Liver (tissue), 9 donors: ENCODE data around the gene SGCD. TPM values are rescaled to one million over a fixed set of nuclear protein-coding genes. Genes with fewer than 3 reads are reported as not detected.

Experiments
- DNase-seq: peaks from one replicate; pipeline ENCODE4 v3.0.0-alpha.2; 2017; ENCODE audit warnings: low spot score
- H3K27ac ChIP-seq, 2 donors: one replicate each; pipeline ENCODE4 v1.7.0; 2013; ENCODE audit warnings: inconsistent platforms in 2 of 2, low read length in 2 of 2, control low read depth in 1 of 2, low read depth in 1 of 2, mild to moderate bottlenecking in 1 of 2
- H3K27me3 ChIP-seq, 4 donors: one replicate each; pipeline versions ENCODE4 v1.6.1 to v1.7.0; 2013; ENCODE audit warnings: low read length in 3 of 4, inconsistent platforms in 1 of 4, mild to moderate bottlenecking in 1 of 4, moderate library complexity in 1 of 4; ENCODE audit not compliant: control insufficient read depth in 4 of 4, insufficient read depth in 4 of 4
- H3K36me3 ChIP-seq, 4 donors: one replicate each; pipeline versions ENCODE4 v1.6.1 to v1.7.0; 2013; ENCODE audit warnings: low read length in 3 of 4, mild to moderate bottlenecking in 3 of 4, low read depth in 1 of 4, moderate library complexity in 1 of 4; ENCODE audit not compliant: control insufficient read depth in 4 of 4, insufficient read depth in 3 of 4
- H3K4me1 ChIP-seq, 4 donors: one replicate each; pipeline versions ENCODE4 v1.6.1 to v1.7.0; 2013; ENCODE audit warnings: low read length in 3 of 4, mild to moderate bottlenecking in 3 of 4, moderate library complexity in 1 of 4; ENCODE audit not compliant: control insufficient read depth in 4 of 4, insufficient read depth in 4 of 4
- H3K4me3 ChIP-seq, 3 donors: one replicate each; pipeline versions ENCODE4 v1.6.1 to v1.7.0; 2013; ENCODE audit warnings: low read length in 3 of 3, control low read depth in 1 of 3, low read depth in 1 of 3, mild to moderate bottlenecking in 1 of 3
- H3K9ac ChIP-seq, 2 donors: one replicate each; pipeline ENCODE4 v1.7.0; 2013; ENCODE audit warnings: low read length in 2 of 2, mild to moderate bottlenecking in 2 of 2, moderate library complexity in 2 of 2, control low read depth in 1 of 2, low read depth in 1 of 2
- H3K9me3 ChIP-seq, 4 donors: one replicate each; pipeline versions ENCODE4 v1.6.1 to v1.7.0; 2013; ENCODE audit warnings: low read length in 3 of 4; ENCODE audit not compliant: control insufficient read depth in 4 of 4
- ATF3 ChIP-seq: IDR thresholded peaks from 2 replicates; pipeline ENCODE4 v1.6.1; 2016; ENCODE audit warnings: antibody characterized with exemption
- CTCF ChIP-seq: fragments of 150-350 bp; IDR thresholded peaks from 2 replicates; pipeline ENCODE4 v1.5.1; 2017; ENCODE audit warnings: improper control_type of control experiment, low read depth, low read length; ENCODE audit not compliant: missing input control
- EGR1 ChIP-seq, 2 donors: IDR thresholded peaks; 2 replicates each; pipeline ENCODE4 v1.6.1; 2016 to 2018; ENCODE audit warnings: antibody characterized with exemption in 2 of 2, low read depth in 2 of 2
- FOXA1 ChIP-seq: IDR thresholded peaks from 2 replicates; pipeline ENCODE4 v1.6.1; 2016; ENCODE audit warnings: antibody characterized with exemption
- FOXA2 ChIP-seq: IDR thresholded peaks from 2 replicates; pipeline ENCODE4 v1.6.1; 2016; ENCODE audit warnings: antibody characterized with exemption
- GABPA ChIP-seq, 2 donors: IDR thresholded peaks in 1 of 2; conservative IDR thresholded peaks in 1 of 2; 2 replicates each; pipeline ENCODE4 v1.6.1; 2016; ENCODE audit warnings: antibody characterized with exemption in 2 of 2, mild to moderate bottlenecking in 1 of 2, moderate library complexity in 1 of 2
- HNF4A ChIP-seq, 2 donors: conservative IDR thresholded peaks; 2 replicates each; pipeline ENCODE4 v1.6.1; 2016; ENCODE audit warnings: antibody characterized with exemption in 2 of 2, mild to moderate bottlenecking in 2 of 2
- HNF4G ChIP-seq: IDR thresholded peaks from 2 replicates; pipeline ENCODE4 v1.6.1; 2016; ENCODE audit warnings: antibody characterized with exemption
- JUND ChIP-seq, 2 donors: IDR thresholded peaks; 2 replicates each; pipeline ENCODE4 v1.6.1; 2016; ENCODE audit warnings: antibody characterized with exemption in 2 of 2
- MAX ChIP-seq: IDR thresholded peaks from 2 replicates; pipeline ENCODE4 v1.6.1; 2016; ENCODE audit warnings: antibody characterized with exemption
- NR2F2 ChIP-seq: IDR thresholded peaks from 2 replicates; pipeline ENCODE4 v1.6.1; 2016; ENCODE audit warnings: antibody characterized with exemption
- RAD21 ChIP-seq, 2 donors: IDR thresholded peaks; 2 replicates each; pipeline ENCODE4 v1.6.1; 2016; ENCODE audit warnings: antibody characterized with exemption in 2 of 2, mild to moderate bottlenecking in 2 of 2
- RXRA ChIP-seq, 2 donors: IDR thresholded peaks; 2 replicates each; pipeline ENCODE4 v1.6.1; 2017 to 2018; ENCODE audit warnings: antibody characterized with exemption in 2 of 2, mild to moderate bottlenecking in 1 of 2
- SP1 ChIP-seq: IDR thresholded peaks from 2 replicates; pipeline ENCODE4 v1.6.1; 2018; ENCODE audit warnings: antibody characterized with exemption, mild to moderate bottlenecking
- TAF1 ChIP-seq: conservative IDR thresholded peaks from 2 replicates; pipeline ENCODE4 v1.6.1; 2016; ENCODE audit warnings: antibody characterized with exemption, mild to moderate bottlenecking
- YY1 ChIP-seq: IDR thresholded peaks from 2 replicates; pipeline ENCODE4 v1.6.1; 2016; ENCODE audit warnings: antibody characterized with exemption, mild to moderate bottlenecking
- WGBS: extraction: QIAGEN DNeasy Blood & Tissue Kit; methylation state at CpG from one replicate; pipeline ENCODE4 v1.1.7; 2013; 5-methylcytosine and 5-hydroxymethylcytosine counted together
- polyA plus RNA-seq, 2 donors: library from polyadenylated mRNA; stranded (reverse) in 1 of 2; unstranded in 1 of 2; fragments of 200-250 nt in 1 of 2; fragments of >200 nt in 1 of 2; fragmentation: Nextera tagmentation in 1 of 2; extraction: Ambion mirVana in 1 of 2; gene quantifications; one replicate each; pipeline versions ENCODE4 v1.2.1 to v1.2.3, GENCODE V29; 2013 to 2015
- total RNA-seq, 2 donors: library from RNA; depleted of rRNA; stranded (reverse); fragments of >200 nt; gene quantifications; one replicate each; pipeline ENCODE4 v1.2.3, GENCODE V29; 2014
- TF ChIP-seq, protein P1 (sequence below): IDR thresholded peaks from 2 replicates; pipeline ENCODE4 v1.6.1; 2016; ENCODE audit warnings: antibody characterized with exemption, mild to moderate bottlenecking
- TF ChIP-seq, protein P2 (sequence below): IDR thresholded peaks from 2 replicates; pipeline ENCODE4 v1.6.1; 2016; ENCODE audit warnings: antibody characterized with exemption
- donor health status: healthy.
- donor health status: healthy.
- donor health status: healthy.
- donor health status: healthy.
- donor health status: healthy.

Gene SGCD
- total and polyA plus RNA-seq, 4 donors: 0.35 to 1.7 (median 1.0) TPM

DNA sequence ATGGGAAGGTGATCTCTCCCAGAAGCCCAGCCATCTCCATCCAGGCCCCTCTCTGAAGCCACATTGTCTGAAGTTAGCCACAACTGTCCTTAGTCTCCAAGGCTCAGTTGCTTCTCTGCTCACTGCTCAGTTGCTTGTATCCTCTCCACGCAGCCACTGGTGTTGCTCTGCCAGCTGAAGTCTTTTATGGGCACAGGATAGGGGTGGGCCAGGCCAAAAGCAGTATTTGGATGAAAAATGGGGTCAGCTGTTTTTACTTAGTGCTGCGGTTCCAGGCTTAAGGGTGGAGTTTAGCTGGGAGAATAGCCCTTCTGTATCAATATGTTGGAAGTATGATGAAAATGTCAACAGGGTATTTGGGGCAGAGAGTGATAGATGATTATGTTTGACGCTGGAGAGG lies 354.3 kb downstream of the SGCD start:
- H3K9me3 ChIP-seq: no peaks in the 10 kb centered on the region
- no peaks in the 10 kb centered on the region for H3K4me1 ChIP-seq
- no peak for DNase-seq
- no peaks in the 10 kb centered on the region for H3K36me3 ChIP-seq
- 95% methylated on average over 3 of the region's 3 CpGs for WGBS
- no peaks in the 10 kb centered on the region for H3K27me3 ChIP-seq
- no peak overlapping the region for H3K27ac ChIP-seq
- TF ChIP-seq FOXA1 (no peak), GABPA (IDR thresholded peaks at IDR 0.05 in 1 of 2, conservative IDR thresholded peaks at IDR 0.05 in 1 of 2) (no peak), RAD21 (IDR thresholded peaks at IDR 0.05) (no peak), YY1 (no peak), RXRA (IDR thresholded peaks at IDR 0.05) (no peak), FOXA2 (no peak), ATF3 (no peak), JUND (IDR thresholded peaks at IDR 0.05) (no peak), TAF1 (no peak), MAX (no peak), CTCF (no peak), SP1 (no peak), HNF4A (conservative IDR thresholded peaks at IDR 0.05) (no peak), NR2F2 (no peak), HNF4G (no peak)
- TF ChIP-seq, protein P1, sequence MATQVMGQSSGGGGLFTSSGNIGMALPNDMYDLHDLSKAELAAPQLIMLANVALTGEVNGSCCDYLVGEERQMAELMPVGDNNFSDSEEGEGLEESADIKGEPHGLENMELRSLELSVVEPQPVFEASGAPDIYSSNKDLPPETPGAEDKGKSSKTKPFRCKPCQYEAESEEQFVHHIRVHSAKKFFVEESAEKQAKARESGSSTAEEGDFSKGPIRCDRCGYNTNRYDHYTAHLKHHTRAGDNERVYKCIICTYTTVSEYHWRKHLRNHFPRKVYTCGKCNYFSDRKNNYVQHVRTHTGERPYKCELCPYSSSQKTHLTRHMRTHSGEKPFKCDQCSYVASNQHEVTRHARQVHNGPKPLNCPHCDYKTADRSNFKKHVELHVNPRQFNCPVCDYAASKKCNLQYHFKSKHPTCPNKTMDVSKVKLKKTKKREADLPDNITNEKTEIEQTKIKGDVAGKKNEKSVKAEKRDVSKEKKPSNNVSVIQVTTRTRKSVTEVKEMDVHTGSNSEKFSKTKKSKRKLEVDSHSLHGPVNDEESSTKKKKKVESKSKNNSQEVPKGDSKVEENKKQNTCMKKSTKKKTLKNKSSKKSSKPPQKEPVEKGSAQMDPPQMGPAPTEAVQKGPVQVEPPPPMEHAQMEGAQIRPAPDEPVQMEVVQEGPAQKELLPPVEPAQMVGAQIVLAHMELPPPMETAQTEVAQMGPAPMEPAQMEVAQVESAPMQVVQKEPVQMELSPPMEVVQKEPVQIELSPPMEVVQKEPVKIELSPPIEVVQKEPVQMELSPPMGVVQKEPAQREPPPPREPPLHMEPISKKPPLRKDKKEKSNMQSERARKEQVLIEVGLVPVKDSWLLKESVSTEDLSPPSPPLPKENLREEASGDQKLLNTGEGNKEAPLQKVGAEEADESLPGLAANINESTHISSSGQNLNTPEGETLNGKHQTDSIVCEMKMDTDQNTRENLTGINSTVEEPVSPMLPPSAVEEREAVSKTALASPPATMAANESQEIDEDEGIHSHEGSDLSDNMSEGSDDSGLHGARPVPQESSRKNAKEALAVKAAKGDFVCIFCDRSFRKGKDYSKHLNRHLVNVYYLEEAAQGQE: no peak
- TF ChIP-seq, protein P2, sequence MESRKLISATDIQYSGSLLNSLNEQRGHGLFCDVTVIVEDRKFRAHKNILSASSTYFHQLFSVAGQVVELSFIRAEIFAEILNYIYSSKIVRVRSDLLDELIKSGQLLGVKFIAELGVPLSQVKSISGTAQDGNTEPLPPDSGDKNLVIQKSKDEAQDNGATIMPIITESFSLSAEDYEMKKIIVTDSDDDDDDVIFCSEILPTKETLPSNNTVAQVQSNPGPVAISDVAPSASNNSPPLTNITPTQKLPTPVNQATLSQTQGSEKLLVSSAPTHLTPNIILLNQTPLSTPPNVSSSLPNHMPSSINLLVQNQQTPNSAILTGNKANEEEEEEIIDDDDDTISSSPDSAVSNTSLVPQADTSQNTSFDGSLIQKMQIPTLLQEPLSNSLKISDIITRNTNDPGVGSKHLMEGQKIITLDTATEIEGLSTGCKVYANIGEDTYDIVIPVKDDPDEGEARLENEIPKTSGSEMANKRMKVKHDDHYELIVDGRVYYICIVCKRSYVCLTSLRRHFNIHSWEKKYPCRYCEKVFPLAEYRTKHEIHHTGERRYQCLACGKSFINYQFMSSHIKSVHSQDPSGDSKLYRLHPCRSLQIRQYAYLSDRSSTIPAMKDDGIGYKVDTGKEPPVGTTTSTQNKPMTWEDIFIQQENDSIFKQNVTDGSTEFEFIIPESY: no peak
- H3K4me3 ChIP-seq: no peak overlapping the region
- no peak overlapping the region for H3K9ac ChIP-seq

GRCh38 chr5:156682971-156683370 lies 356.0 kb downstream of the SGCD start:
- 67% methylated on average over 2 of the region's 2 CpGs for WGBS
- no peak for DNase-seq
- Histone ChIP-seq H3K9ac (no peak overlapping the region), H3K27ac (no peak overlapping the region), H3K4me1 (no peaks in the 10 kb centered on the region), H3K36me3 (no peaks in the 10 kb centered on the region), H3K4me3 (no peak overlapping the region), H3K9me3 (no peaks in the 10 kb centered on the region), H3K27me3 (no peaks in the 10 kb centered on the region)
- TF ChIP-seq RXRA (IDR thresholded peaks at IDR 0.05) (no peak), EGR1 (IDR thresholded peaks at IDR 0.05; ENCODE audit: low read depth in 2 of 2) (no peak), HNF4A (conservative IDR thresholded peaks at IDR 0.05) (no peak), YY1 (no peak), RAD21 (IDR thresholded peaks at IDR 0.05) (no peak), CTCF (no peak), JUND (IDR thresholded peaks at IDR 0.05) (no peak)
- TF ChIP-seq, protein P2: no peak
